AG04450 (cell line): ENCODE results near the gene WDR81. TPM values are rescaled to one million over a fixed set of nuclear protein-coding genes. Genes with fewer than 3 reads are reported as not detected.

ENCODE experiments used
- CTCF ChIA-PET: fragments of 300-600, 350-600 bp; formaldehyde crosslinking; extraction: SDS; loops from one replicate; lab custom pipeline; 2022; ENCODE audit warnings: antibody characterized with exemption, inconsistent platforms; lab: Charles Lee
- POLR2A ChIA-PET: fragments of 350-600 bp; formaldehyde crosslinking; extraction: SDS; loops from one replicate; lab custom pipeline; 2021; ENCODE audit warnings: antibody characterized with exemption, inconsistent platforms; lab: Yijun Ruan, JAX
- DNase-seq: peaks from one replicate; pipeline ENCODE4 v3.0.0-alpha.2; 2011; ENCODE audit warnings: low read depth, low spot score
- H3K27ac ChIP-seq: one replicate; pipeline ENCODE4 v1.5.1; 2012; ENCODE audit warnings: low read depth, low read length, control low read depth
- H3K27me3 ChIP-seq: one replicate; pipeline ENCODE4 v1.6.0; 2012; ENCODE audit warnings: low read length; ENCODE audit not compliant: control insufficient read depth, insufficient read depth
- H3K4me3 ChIP-seq: 2 replicates; pipeline ENCODE4 v1.5.1; 2011; ENCODE audit warnings: mild to moderate bottlenecking, low read depth, low read length, control low read depth
- H3K9me3 ChIP-seq: 2 replicates; pipeline ENCODE4 v1.5.1; 2012; ENCODE audit warnings: low read length; ENCODE audit not compliant: control insufficient read depth, insufficient read depth
- polyA plus RNA-seq: library from polyadenylated mRNA; depleted of rRNA; stranded (reverse); fragments of >200 nt; gene quantifications from 2 replicates; pipeline ENCODE4 v1.2.3, GENCODE V29; 2011
- TF ChIP-seq, protein P1 (sequence below): IDR thresholded peaks from 2 replicates; pipeline ENCODE4 v1.5.1; 2011; ENCODE audit warnings: low read depth, low read length, control low read depth, inconsistent platforms

WDR81 gene
- polyA plus RNA-seq, 1 experiment: 2.9 TPM

DNA sequence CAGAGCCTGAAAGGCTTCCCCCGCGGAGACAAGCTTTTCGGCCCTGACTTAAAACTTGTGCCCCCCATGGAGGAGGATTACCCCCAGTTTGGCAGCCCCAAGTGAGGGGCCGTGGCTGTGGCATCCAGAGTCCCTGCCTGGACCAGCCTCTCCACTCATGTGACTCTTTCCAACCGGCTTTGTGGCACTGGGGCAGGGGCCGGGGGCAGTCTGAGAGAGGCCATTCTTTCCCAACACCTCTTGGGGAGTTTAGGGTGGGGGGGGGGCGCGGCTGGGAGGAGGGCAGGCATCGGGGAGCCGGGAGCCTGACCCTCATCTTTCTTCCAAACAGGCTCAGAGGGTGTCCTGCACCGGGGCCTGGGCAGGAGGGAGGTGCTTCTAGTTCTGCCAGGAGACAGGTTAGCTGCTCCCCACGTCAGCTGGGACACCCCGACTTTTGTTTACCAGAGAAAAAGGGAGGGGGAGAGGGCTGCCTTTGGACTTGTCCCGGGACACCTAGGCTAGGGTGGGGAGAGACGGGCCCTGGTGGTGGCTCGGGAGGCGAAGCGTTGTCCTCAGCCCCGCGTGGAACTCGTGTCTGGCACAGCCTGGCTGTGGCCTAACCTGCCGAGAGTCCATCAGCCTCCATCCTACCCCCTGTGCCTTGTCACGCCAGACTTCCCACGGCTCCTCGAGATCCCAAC, 30.1 kb downstream of the WDR81 start:
- ChIA-PET POLR2A (interaction anchor here (0.6 to 3.0 kb wide), 2 partner anchors 38 to 225 kb away, joined by 3 to 9 read pairs; no protein-coding TSS in a partner anchor), CTCF (no interaction called here)
- H3K27ac ChIP-seq: no peak overlapping the region

DNA sequence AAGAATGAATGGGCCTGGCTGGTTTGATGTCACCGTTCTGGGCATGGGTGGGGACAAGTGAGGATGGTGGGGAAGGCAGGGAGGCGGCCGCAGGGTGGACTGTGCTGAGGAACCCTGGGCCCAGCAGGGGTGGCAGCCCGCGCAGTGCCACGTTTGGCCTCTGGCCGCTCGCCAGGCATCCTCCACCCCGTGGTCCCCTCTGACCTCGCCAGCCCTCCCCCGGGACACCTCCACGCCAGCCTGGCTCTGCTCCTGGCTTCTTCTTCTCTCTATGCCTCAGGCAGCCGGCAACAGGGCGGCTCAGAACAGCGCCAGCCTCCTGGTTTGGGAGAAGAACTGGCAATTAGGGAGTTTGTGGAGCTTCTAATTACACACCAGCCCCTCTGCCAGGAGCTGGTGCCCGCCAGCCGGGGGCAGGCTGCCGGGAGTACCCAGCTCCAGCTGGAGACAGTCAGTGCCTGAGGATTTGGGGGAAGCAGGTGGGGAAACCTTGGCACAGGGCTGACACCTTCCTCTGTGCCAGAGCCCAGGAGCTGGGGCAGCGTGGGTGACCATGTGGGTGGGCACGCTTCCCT, 30.8 kb downstream of the WDR81 start:
- H3K9me3 ChIP-seq: no peaks in the 10 kb centered on the region; the same call in 1 of the 2 replicates
- H3K27ac ChIP-seq: no peak overlapping the region
- TF ChIP-seq, protein P1, sequence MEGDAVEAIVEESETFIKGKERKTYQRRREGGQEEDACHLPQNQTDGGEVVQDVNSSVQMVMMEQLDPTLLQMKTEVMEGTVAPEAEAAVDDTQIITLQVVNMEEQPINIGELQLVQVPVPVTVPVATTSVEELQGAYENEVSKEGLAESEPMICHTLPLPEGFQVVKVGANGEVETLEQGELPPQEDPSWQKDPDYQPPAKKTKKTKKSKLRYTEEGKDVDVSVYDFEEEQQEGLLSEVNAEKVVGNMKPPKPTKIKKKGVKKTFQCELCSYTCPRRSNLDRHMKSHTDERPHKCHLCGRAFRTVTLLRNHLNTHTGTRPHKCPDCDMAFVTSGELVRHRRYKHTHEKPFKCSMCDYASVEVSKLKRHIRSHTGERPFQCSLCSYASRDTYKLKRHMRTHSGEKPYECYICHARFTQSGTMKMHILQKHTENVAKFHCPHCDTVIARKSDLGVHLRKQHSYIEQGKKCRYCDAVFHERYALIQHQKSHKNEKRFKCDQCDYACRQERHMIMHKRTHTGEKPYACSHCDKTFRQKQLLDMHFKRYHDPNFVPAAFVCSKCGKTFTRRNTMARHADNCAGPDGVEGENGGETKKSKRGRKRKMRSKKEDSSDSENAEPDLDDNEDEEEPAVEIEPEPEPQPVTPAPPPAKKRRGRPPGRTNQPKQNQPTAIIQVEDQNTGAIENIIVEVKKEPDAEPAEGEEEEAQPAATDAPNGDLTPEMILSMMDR: no peak
- H3K27me3 ChIP-seq: peaks cover 4% of the 10 kb centered on the region
- POLR2A ChIA-PET: interaction anchor here (3.0 kb wide), 1 partner anchor 39 kb away, joined by 9 read pairs; no protein-coding TSS in a partner anchor
- H3K4me3 ChIP-seq: no peak overlapping the region
- CTCF ChIA-PET: interaction anchor here (1.6 kb wide), 1 partner anchor 29 kb away, joined by 4 read pairs; no protein-coding TSS in a partner anchor
- DNase-seq: no peak

More for the DNA sequence above, 30.1 kb downstream of the WDR81 start:
- DNase-seq: no peak
- H3K9me3 ChIP-seq: no peaks in the 10 kb centered on the region; the same call in 1 of the 2 replicates
- TF ChIP-seq, protein P1: no peak
- H3K27me3 ChIP-seq: peaks cover 4% of the 10 kb centered on the region
- H3K4me3 ChIP-seq: no peak overlapping the region

DNA sequence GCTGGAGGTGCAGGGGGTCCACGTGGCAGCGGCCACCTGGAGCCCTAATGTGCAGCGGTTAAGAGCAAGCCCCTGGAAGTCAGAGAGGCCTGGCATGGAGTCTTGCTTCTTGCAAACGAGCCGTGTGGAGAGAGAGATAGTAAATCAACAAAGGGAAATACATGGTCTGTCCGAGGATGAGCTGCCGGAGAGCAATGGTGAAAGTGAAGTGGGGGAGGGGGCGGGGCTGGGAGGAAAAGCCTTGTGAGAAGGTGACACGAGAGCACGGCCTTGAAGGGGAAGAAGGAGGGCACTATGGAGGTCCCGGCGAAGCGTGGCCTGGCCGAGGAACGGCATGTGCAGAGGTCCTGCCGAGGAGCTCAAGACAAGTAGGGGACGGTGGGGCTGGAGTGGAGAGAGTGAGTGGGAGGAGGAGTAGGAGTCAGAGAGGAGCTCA, 31.3 kb downstream of the WDR81 start:
- TF ChIP-seq, protein P1: no peak
- ChIA-PET POLR2A (interaction anchor here (3.0 kb wide), 1 partner anchor 39 kb away, joined by 9 read pairs; no protein-coding TSS in a partner anchor), CTCF (interaction anchor here (1.6 kb wide), 1 partner anchor 28 kb away, joined by 4 read pairs; no protein-coding TSS in a partner anchor)

GRCh38 chr17:1758807-1759206, 34.3 kb downstream of the WDR81 start:
- no peak for DNase-seq

More for the DNA sequence above, 31.3 kb downstream of the WDR81 start:
- H3K4me3 ChIP-seq: no peak overlapping the region
- no peak for DNase-seq
- no peak overlapping the region for H3K27ac ChIP-seq
- peaks cover 3% of the 10 kb centered on the region for H3K27me3 ChIP-seq
- H3K9me3 ChIP-seq: no peaks in the 10 kb centered on the region; the same call in 1 of the 2 replicates

More at GRCh38 chr17:1758807-1759206, 34.3 kb downstream of the WDR81 start:
- ChIA-PET POLR2A (no interaction called here), CTCF (no interaction called here)
- TF ChIP-seq, protein P1: no peak
- Histone ChIP-seq H3K27me3 (no peaks in the 10 kb centered on the region), H3K9me3 (no peaks in the 10 kb centered on the region; the same call in 1 of the 2 replicates), H3K27ac (no peak overlapping the region), H3K4me3 (no peak overlapping the region)
